GM18909 (cell line): ENCODE data around the gene GIT2.
"Not testable (repeated sequence)": the region's sequence is repeated elsewhere in the genome, so short reads cannot be mapped to it uniquely, and the experiment has no call there.

Experiments
- ATAC-seq: cut with Tn5 transposase; IDR thresholded peaks from one replicate; pipeline ENCODE4 v1.9.1; 2021; ENCODE audit warnings: mild to moderate bottlenecking; ENCODE audit not compliant: unreplicated experiment, poor library complexity

Gene GIT2

DNA sequence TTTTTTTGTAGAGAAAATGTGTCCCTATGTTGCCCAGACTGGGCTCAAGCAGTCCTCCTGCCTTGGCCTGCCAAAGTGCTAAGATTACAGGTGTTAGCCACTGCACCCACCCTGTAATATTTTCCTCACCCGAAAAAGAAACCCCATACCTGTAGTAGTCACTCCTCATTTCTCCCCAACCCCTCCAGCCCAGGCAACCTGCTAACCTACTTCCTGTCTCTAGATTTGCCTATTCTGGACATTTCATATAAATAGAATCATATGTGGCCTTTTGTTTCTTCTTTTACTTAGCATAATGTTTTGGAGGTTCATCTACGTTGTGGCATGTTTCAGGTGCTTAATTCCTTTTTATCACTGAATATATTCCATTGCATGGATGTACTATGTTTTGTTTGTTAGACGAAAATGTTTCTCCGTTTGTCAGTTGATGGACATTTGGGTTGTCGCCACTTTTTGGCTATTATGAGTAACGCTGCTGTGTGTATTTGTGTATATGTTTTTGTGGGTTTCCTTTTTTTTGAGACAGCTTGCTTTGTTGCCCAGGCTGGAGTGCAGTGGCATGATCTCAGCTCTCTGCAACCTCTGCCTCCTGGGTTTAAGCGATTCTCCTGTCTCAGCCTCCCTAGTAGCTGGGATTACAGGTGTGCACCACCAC, 9.3 kb upstream of the GIT2 start:
- ATAC-seq, result peak; percentile 63

GRCh38 chr12:110004598-110004997, 8.4 kb upstream of the GIT2 start:
- ATAC-seq, result no peak

- ATAC-seq, result no peak
Measured at GRCh38 chr12:110002676-110003515, 6.7 kb upstream of the GIT2 start.

GRCh38 chr12:110001596-110001995, 5.4 kb upstream of the GIT2 start:
- ATAC-seq, result no peak

DNA sequence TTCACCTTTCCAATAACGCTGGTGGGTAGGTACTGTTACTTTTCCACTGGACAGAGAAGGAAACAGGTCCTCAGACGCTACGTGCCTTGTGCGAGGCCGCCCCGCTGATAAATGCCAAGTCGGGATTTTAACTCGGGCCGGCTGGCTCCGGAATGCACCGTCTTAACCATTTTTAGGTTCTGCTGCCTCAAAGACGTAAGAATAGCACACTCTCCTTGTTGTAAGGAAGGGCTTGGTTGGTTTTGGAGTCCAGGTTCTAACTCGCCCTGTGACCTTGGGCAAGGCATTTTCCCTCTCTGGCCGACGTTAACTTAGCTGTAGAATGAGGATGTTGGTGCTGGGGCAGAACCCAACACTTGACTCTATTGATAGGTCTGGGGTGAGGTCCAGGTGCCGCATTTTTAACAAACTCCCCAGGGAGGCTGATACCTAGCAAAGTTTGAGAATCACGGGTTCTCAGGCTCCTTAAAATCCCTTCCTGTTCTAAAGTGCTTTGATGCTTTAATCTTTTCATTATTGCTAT, 3.9 kb upstream of the GIT2 start:
- ATAC-seq, result no peak

- no peak for ATAC-seq
Measured at GRCh38 chr12:109999649-109999971, 3.4 kb upstream of the GIT2 start.

DNA sequence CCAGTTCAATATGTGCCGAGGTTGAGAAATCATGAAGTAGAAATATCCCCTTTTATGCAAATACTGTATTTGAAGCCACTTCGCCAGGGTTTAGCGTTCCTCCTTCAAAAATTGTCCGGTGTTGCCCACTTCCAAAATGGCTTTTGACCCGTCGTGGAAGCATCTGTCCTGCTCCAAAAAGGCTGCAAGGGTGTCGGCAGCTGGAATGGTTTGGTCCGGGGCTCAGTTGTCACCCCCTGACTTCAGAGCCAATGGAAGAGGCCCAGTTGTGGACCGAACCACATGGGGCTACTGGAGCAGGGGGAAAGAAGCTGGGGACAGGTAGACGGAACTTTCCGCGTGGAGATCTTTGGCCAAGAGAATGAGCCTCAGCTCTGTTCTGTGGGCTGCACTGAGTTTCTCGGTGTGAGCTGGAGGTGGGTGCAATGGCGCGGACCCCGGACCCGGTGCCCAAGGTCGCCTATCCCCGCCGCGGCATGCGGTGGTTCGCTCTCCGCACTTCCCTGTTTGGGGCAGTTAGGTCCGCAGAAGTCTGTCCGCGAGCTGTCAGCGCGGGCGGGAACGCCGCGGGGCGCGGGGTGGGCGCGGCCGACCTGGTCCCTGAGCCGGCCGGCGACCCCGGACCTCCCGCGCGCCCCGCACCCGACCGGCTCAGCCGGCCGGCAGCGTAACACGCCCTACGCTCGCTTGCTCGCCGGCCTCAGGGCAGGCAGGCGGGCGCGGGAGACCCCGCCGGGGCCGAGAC, 2.9 kb upstream of the GIT2 start, which contains the start of gene ANKRD13A:
TSS of gene ANKRD13A (plus strand) at position 527 of the 745 bp plus-strand sequence. CDS start 259 bp downstream, outside the sequence.
- ATAC-seq, result peak; percentile 59

GRCh38 chr12:109998241-109998903, 2.2 kb upstream of the GIT2 start:
- ATAC-seq, result no peak

- no peak for ATAC-seq
Measured at GRCh38 chr12:109997393-109997792, 1.2 kb upstream of the GIT2 start.

- ATAC-seq, result no peak
Measured at GRCh38 chr12:109996483-109996853, 300 bp upstream of the GIT2 start.

GRCh38 chr12:109995361-109995685, 845 bp downstream of the GIT2 start:
- ATAC-seq, result no peak

DNA sequence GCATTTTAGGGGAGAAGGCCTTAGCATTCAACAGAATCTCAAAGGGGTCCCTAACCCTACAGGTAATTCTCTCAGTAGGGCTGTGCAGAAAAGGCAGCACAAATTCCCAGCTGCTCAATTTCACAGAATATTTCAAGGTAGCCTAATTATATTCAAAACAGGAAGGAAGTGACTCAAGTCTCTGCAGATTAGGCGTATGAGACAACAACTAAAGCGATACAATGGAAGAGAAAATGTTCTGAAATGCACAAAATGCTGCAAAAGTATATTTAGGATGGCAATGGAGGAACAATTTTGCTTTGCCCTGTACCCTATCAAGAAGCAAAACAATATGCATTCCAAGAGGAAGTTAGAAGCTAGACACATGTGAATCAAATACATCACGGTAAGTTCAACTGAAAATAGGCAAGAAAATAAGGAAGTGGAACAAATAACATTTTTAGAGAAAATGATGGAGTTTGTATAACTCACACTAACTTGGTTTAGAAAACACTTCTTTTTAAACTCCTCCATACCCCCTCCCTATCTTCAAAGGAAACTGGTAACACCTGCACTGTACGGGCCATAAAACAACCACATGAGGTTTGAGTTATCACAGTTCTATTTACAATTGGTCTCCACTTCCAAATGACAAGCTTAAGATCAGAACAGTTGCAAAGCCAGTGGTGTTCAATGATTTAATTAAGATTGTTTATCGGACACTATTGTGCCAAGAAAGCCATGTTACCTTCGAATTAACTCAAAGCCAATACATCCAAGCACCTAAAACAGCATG, 1.6 kb downstream of the GIT2 start:
- no peak for ATAC-seq

DNA sequence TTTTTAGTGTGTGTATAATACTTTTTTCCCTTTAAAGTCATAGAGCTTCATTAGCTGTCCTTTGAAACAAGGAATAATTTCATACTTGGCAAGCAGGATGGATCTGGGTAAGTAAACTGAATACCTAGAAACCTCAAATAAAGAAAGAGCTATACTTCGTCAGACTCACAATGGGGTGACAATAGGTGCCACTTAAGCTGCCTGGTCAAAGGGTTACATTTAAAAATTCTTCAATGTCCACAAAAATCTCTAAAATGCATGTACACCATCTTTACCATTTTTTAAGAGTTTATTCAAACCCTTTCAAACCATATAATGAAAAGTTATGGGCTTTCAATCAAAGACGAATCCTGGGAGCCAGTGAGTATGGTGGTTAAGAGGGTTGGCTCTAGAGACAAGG, 3.1 kb downstream of the GIT2 start:
- ATAC-seq, result no peak

GRCh38 chr12:109991586-109991985, 4.6 kb downstream of the GIT2 start:
- ATAC-seq, result no peak

- no peak for ATAC-seq
Measured at GRCh38 chr12:109989380-109989779, 6.8 kb downstream of the GIT2 start.

DNA sequence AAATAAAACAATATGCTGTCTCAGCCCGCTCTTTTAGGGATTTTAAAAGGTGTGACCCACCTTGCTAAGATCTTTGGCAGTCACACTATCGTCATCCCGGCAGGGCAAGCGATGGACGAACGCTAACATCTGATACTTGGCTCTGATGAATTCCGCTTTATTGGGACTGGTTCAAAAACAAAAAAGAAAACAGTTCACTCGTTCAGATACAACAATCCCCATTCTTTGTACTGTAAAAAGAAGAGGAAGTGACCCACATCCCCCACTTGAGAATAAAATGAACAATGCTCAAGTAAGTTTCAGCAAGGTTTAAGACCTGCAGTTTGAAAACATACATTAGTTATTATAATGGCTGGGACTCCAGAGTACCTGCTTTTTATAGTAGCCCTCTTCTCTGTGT, 7.3 kb downstream of the GIT2 start:
- no peak for ATAC-seq

DNA sequence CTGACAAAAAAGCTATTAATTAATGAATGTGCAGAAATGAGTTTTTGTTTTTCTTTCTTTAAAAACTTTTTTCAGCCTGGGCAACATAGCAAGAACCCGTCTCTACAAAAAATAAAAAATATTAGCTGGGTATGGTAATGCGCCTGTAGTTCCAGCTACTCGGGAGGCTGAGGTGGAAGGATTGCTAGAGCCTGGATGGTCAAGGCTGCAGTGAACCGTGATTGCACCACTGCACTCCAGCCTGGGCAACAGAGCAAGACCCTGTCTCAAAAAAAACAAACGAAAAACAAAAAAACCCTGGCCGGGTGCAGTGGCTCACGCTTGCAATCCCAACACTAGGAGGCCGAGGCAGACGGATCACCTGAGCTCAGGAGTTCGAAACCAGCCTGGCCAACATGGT, 7.9 kb downstream of the GIT2 start:
- no peak for ATAC-seq

DNA sequence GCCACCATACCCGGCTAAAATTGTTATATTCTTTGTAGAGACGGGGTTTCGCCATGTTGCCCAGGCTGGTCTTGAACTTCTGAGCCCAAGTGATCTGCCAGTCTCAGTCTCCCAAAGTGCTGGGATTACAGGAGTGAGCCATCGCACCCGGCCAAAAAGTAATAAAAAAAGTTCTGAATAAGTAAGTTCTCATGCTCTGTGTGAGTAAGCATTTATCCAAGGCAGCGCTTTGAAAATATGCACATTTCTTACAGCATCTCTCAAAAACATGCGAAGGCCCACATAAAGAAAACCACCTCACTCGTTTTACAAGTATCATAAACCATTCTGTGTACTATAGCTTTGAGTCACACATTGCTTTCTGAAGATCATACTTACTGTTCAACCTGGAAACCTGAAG, 8.6 kb downstream of the GIT2 start:
- ATAC-seq, result no peak

GRCh38 chr12:109986236-109986635, 9.9 kb downstream of the GIT2 start:
- ATAC-seq, result not testable (repeated sequence)
